ENCODE data around the gene MTA1.

MTA1 gene

GRCh38 chr14:105447651-105448640 is 28.3 kb downstream of the MTA1 start:
- no peak for DNase-seq

- DNase-seq, result peak; percentile 6
Observed at GRCh38 chr14:105448706-105449111, 29.1 kb downstream of the MTA1 start.

GRCh38 chr14:105449276-105450122 is 29.9 kb downstream of the MTA1 start:
- DNase-seq, result no peak

GRCh38 chr14:105450123-105450505 is 30.5 kb downstream of the MTA1 start:
- no peak for DNase-seq

- no peak for DNase-seq
Observed at GRCh38 chr14:105450864-105451720, 31.5 kb downstream of the MTA1 start.

GRCh38 chr14:105452963-105453362 is 33.3 kb downstream of the MTA1 start:
- no peak for DNase-seq

- no peak for DNase-seq
Observed at GRCh38 chr14:105453847-105454246, 34.2 kb downstream of the MTA1 start.

- DNase-seq, result no peak
Observed at GRCh38 chr14:105455086-105455640, 35.5 kb downstream of the MTA1 start.

- DNase-seq, result no peak
Observed at GRCh38 chr14:105455766-105456660, 36.4 kb downstream of the MTA1 start.

- no peak for DNase-seq
Observed at GRCh38 chr14:105456736-105457617, 37.4 kb downstream of the MTA1 start.

GRCh38 chr14:105458010-105458409 is 38.4 kb downstream of the MTA1 start:
- no peak for DNase-seq

GRCh38 chr14:105458571-105458970 is 38.9 kb downstream of the MTA1 start:
- DNase-seq, result no peak

GRCh38 chr14:105460116-105460515 is 40.5 kb downstream of the MTA1 start:
- no peak for DNase-seq

- no peak for DNase-seq
Observed at GRCh38 chr14:105460616-105461015, 41.0 kb downstream of the MTA1 start.

GRCh38 chr14:105461903-105462302 is 42.3 kb downstream of the MTA1 start:
- DNase-seq, result no peak

GRCh38 chr14:105464501-105464900 is 44.9 kb downstream of the MTA1 start:
- DNase-seq, result no peak

- no peak for DNase-seq
Observed at GRCh38 chr14:105465209-105466031, 45.8 kb downstream of the MTA1 start.

GRCh38 chr14:105466531-105467248 is 47.1 kb downstream of the MTA1 start:
- DNase-seq, result no peak

Data from GDM1 (cell line).